ENCODE results near the gene CDK19.
"Not testable (repeated sequence)": the region's sequence is repeated elsewhere in the genome, so short reads cannot be mapped to it uniquely, and the experiment has no call there.

The CDK19 gene

GRCh38 chr6:110590821-110591351, 224.4 kb downstream of the CDK19 start:
- no peak overlapping the region for H2AFZ ChIP-seq (ENCODE audit: low read length, unreplicated experiment)
- no peak overlapping the region for H3K27ac ChIP-seq (ENCODE audit: low read depth, low read length)
- H3K4me3 ChIP-seq (ENCODE audit: low read depth, low read length), result no peak overlapping the region
- no peaks in the 10 kb centered on the region for H3K27me3 ChIP-seq (ENCODE audit: insufficient read depth, low read length)
- no peaks in the 10 kb centered on the region for H3K36me3 ChIP-seq (ENCODE audit: insufficient read depth, low read length)
- no peaks in the 10 kb centered on the region for H3K4me1 ChIP-seq (ENCODE audit: control insufficient read depth, insufficient read depth, low read length, unreplicated experiment)
- H3K79me2 ChIP-seq (ENCODE audit: control insufficient read depth, insufficient read depth, low read length, unreplicated experiment), result no peaks in the 10 kb centered on the region

- no peaks in the 10 kb centered on the region for H3K4me1 ChIP-seq (ENCODE audit: control insufficient read depth, insufficient read depth, low read length, unreplicated experiment)
- no peak overlapping the region for H3K4me3 ChIP-seq (ENCODE audit: low read depth, low read length)
- no peak overlapping the region for H2AFZ ChIP-seq (ENCODE audit: low read length, unreplicated experiment)
- no peak overlapping the region for H3K27ac ChIP-seq (ENCODE audit: low read depth, low read length)
- H3K36me3 ChIP-seq (ENCODE audit: insufficient read depth, low read length), result no peaks in the 10 kb centered on the region
- H3K79me2 ChIP-seq (ENCODE audit: control insufficient read depth, insufficient read depth, low read length, unreplicated experiment), result no peaks in the 10 kb centered on the region
- no peaks in the 10 kb centered on the region for H3K27me3 ChIP-seq (ENCODE audit: insufficient read depth, low read length)
These were observed 225.3 kb downstream of the CDK19 start for GRCh38 chr6:110589865-110590513.

- Histone ChIP-seq H3K4me1 (ENCODE audit: control insufficient read depth, insufficient read depth, low read length, unreplicated experiment) (no peaks in the 10 kb centered on the region), H3K27me3 (ENCODE audit: insufficient read depth, low read length) (no peaks in the 10 kb centered on the region), H3K36me3 (ENCODE audit: insufficient read depth, low read length) (no peaks in the 10 kb centered on the region), H3K79me2 (ENCODE audit: control insufficient read depth, insufficient read depth, low read length, unreplicated experiment) (no peaks in the 10 kb centered on the region), H2AFZ (ENCODE audit: low read length, unreplicated experiment) (no peak overlapping the region), H3K27ac (ENCODE audit: low read depth, low read length) (no peak overlapping the region), H3K4me3 (ENCODE audit: low read depth, low read length) (no peak overlapping the region)
These were observed 227.9 kb downstream of the CDK19 start for GRCh38 chr6:110587328-110587727.

GRCh38 chr6:110581679-110582078, 233.6 kb downstream of the CDK19 start:
- no peak overlapping the region for H3K4me3 ChIP-seq (ENCODE audit: low read depth, low read length)

GRCh38 chr6:110577596-110578167, 237.6 kb downstream of the CDK19 start:
- H3K27ac ChIP-seq (ENCODE audit: low read depth, low read length); H3K27me3 ChIP-seq (ENCODE audit: insufficient read depth, low read length); H3K4me3 ChIP-seq (ENCODE audit: low read depth, low read length); H3K36me3 ChIP-seq (ENCODE audit: insufficient read depth, low read length); H2AFZ ChIP-seq (ENCODE audit: low read length, unreplicated experiment); H3K79me2 ChIP-seq (ENCODE audit: control insufficient read depth, insufficient read depth, low read length, unreplicated experiment); H3K4me1 ChIP-seq (ENCODE audit: control insufficient read depth, insufficient read depth, low read length, unreplicated experiment): not testable (repeated sequence)

More at GRCh38 chr6:110581679-110582078, 233.6 kb downstream of the CDK19 start:
- no peaks in the 10 kb centered on the region for H3K4me1 ChIP-seq (ENCODE audit: control insufficient read depth, insufficient read depth, low read length, unreplicated experiment)
- H3K79me2 ChIP-seq (ENCODE audit: control insufficient read depth, insufficient read depth, low read length, unreplicated experiment), result no peaks in the 10 kb centered on the region
- H3K27ac ChIP-seq (ENCODE audit: low read depth, low read length), result no peak overlapping the region
- no peaks in the 10 kb centered on the region for H3K27me3 ChIP-seq (ENCODE audit: insufficient read depth, low read length)
- H3K36me3 ChIP-seq (ENCODE audit: insufficient read depth, low read length), result no peaks in the 10 kb centered on the region
- H2AFZ ChIP-seq (ENCODE audit: low read length, unreplicated experiment), result no peak overlapping the region

- Histone ChIP-seq H2AFZ (ENCODE audit: low read length, unreplicated experiment) (no peak overlapping the region), H3K79me2 (ENCODE audit: control insufficient read depth, insufficient read depth, low read length, unreplicated experiment) (no peaks in the 10 kb centered on the region), H3K4me1 (ENCODE audit: control insufficient read depth, insufficient read depth, low read length, unreplicated experiment) (no peaks in the 10 kb centered on the region), H3K27ac (ENCODE audit: low read depth, low read length) (no peak overlapping the region), H3K36me3 (ENCODE audit: insufficient read depth, low read length) (no peaks in the 10 kb centered on the region), H3K27me3 (ENCODE audit: insufficient read depth, low read length) (no peaks in the 10 kb centered on the region), H3K4me3 (ENCODE audit: low read depth, low read length) (no peak overlapping the region)
These were observed 239.3 kb downstream of the CDK19 start for GRCh38 chr6:110575925-110576463.

GRCh38 chr6:110574817-110575216, 240.5 kb downstream of the CDK19 start:
- Histone ChIP-seq H3K27me3 (ENCODE audit: insufficient read depth, low read length) (no peaks in the 10 kb centered on the region), H3K36me3 (ENCODE audit: insufficient read depth, low read length) (no peaks in the 10 kb centered on the region), H3K27ac (ENCODE audit: low read depth, low read length) (no peak overlapping the region), H3K79me2 (ENCODE audit: control insufficient read depth, insufficient read depth, low read length, unreplicated experiment) (no peaks in the 10 kb centered on the region), H2AFZ (ENCODE audit: low read length, unreplicated experiment) (no peak overlapping the region), H3K4me3 (ENCODE audit: low read depth, low read length) (no peak overlapping the region), H3K4me1 (ENCODE audit: control insufficient read depth, insufficient read depth, low read length, unreplicated experiment) (no peaks in the 10 kb centered on the region)

- H2AFZ ChIP-seq (ENCODE audit: low read length, unreplicated experiment), result peak overlapping the region; percentile 71
- no peaks in the 10 kb centered on the region for H3K36me3 ChIP-seq (ENCODE audit: insufficient read depth, low read length)
- no peaks in the 10 kb centered on the region for H3K4me1 ChIP-seq (ENCODE audit: control insufficient read depth, insufficient read depth, low read length, unreplicated experiment)
- H3K27ac ChIP-seq (ENCODE audit: low read depth, low read length), result no peak overlapping the region
- H3K4me3 ChIP-seq (ENCODE audit: low read depth, low read length), result no peak overlapping the region
- H3K79me2 ChIP-seq (ENCODE audit: control insufficient read depth, insufficient read depth, low read length, unreplicated experiment), result no peaks in the 10 kb centered on the region
- no peaks in the 10 kb centered on the region for H3K27me3 ChIP-seq (ENCODE audit: insufficient read depth, low read length)
These were observed 241.7 kb downstream of the CDK19 start for GRCh38 chr6:110573537-110573936.

GRCh38 chr6:110573136-110573535, 242.1 kb downstream of the CDK19 start:
- Histone ChIP-seq H3K27ac (ENCODE audit: low read depth, low read length) (no peak overlapping the region), H3K4me1 (ENCODE audit: control insufficient read depth, insufficient read depth, low read length, unreplicated experiment) (no peaks in the 10 kb centered on the region), H3K36me3 (ENCODE audit: insufficient read depth, low read length) (no peaks in the 10 kb centered on the region), H3K4me3 (ENCODE audit: low read depth, low read length) (no peak overlapping the region), H2AFZ (ENCODE audit: low read length, unreplicated experiment) (peak overlapping the region; percentile 71), H3K27me3 (ENCODE audit: insufficient read depth, low read length) (no peaks in the 10 kb centered on the region), H3K79me2 (ENCODE audit: control insufficient read depth, insufficient read depth, low read length, unreplicated experiment) (no peaks in the 10 kb centered on the region)

- no peaks in the 10 kb centered on the region for H3K36me3 ChIP-seq (ENCODE audit: insufficient read depth, low read length)
- H3K4me3 ChIP-seq (ENCODE audit: low read depth, low read length), result no peak overlapping the region
- no peaks in the 10 kb centered on the region for H3K4me1 ChIP-seq (ENCODE audit: control insufficient read depth, insufficient read depth, low read length, unreplicated experiment)
- H2AFZ ChIP-seq (ENCODE audit: low read length, unreplicated experiment), result no peak overlapping the region
- no peaks in the 10 kb centered on the region for H3K79me2 ChIP-seq (ENCODE audit: control insufficient read depth, insufficient read depth, low read length, unreplicated experiment)
- H3K27me3 ChIP-seq (ENCODE audit: insufficient read depth, low read length), result no peaks in the 10 kb centered on the region
- no peak overlapping the region for H3K27ac ChIP-seq (ENCODE audit: low read depth, low read length)
These were observed 247.1 kb downstream of the CDK19 start for GRCh38 chr6:110567957-110568696.
